Activated T-helper 17 cell treated with anti-CD3 and anti-CD28 coated beads, Interleukin-2, amount 50 U/mL, for 72 hours (primary cell): ENCODE results near the gene CFH. TPM values are rescaled to one million over a fixed set of nuclear protein-coding genes. Genes with fewer than 3 reads are reported as not detected.
A peak's percentile ranks its signal among the peaks of the same experiment; 100 is the strongest.

Source experiments
- ATAC-seq: fragments of 150-1000 bp; cut with Tn5 transposase; replicated peaks from 2 replicates; pipeline ENCODE4 v1.10.0; 2021; ENCODE audit warnings: mild to moderate bottlenecking, moderate library complexity
- H3K27ac Mint-ChIP-seq: one replicate; pipeline ENCODE4 v1.8.0; 2022; ENCODE audit warnings: mixed read lengths
- H3K27me3 Mint-ChIP-seq: one replicate; pipeline ENCODE4 v1.8.0; 2022; ENCODE audit warnings: mixed read lengths
- H3K36me3 Mint-ChIP-seq: one replicate; pipeline ENCODE4 v1.8.0; 2022; ENCODE audit warnings: low read depth, mild to moderate bottlenecking, mixed read lengths
- H3K4me1 Mint-ChIP-seq: one replicate; pipeline ENCODE4 v1.8.0; 2022; ENCODE audit warnings: mixed read lengths
- H3K4me3 Mint-ChIP-seq: one replicate; pipeline ENCODE4 v1.8.0; 2022; ENCODE audit warnings: mild to moderate bottlenecking, mixed read lengths
- H3K9me3 Mint-ChIP-seq: one replicate; pipeline ENCODE4 v1.8.0; 2022; ENCODE audit warnings: mixed read lengths
- total RNA-seq, 2 donors: library from RNA; stranded (reverse); gene quantifications; one replicate each; pipeline ENCODE4 v1.2.3, GENCODE V29; 2022

Gene CFH
- total RNA-seq, 2 donors from 2014 or later: 9.4 to 13.9 TPM

GRCh38 chr1:196651079-196651478 is 764 bp upstream of the CFH start:
- no peak for ATAC-seq
- peak overlapping the region; percentile 68 for H3K27ac Mint-ChIP-seq
- H3K4me1 Mint-ChIP-seq: peaks cover 6% of the 10 kb centered on the region
- no peaks in the 10 kb centered on the region for H3K27me3 Mint-ChIP-seq
- no peaks in the 10 kb centered on the region for H3K9me3 Mint-ChIP-seq
- H3K4me3 Mint-ChIP-seq: peak overlapping the region; percentile 85
- no peaks in the 10 kb centered on the region for H3K36me3 Mint-ChIP-seq

GRCh38 chr1:196654271-196654670 is 2.4 kb downstream of the CFH start:
- Mint-ChIP-seq H3K27me3 (no peaks in the 10 kb centered on the region), H3K9me3 (no peaks in the 10 kb centered on the region), H3K4me1 (peaks cover 6% of the 10 kb centered on the region), H3K36me3 (no peaks in the 10 kb centered on the region), H3K4me3 (peak overlapping the region; percentile 32), H3K27ac (peak overlapping the region; percentile 43)
- no peak for ATAC-seq

- Mint-ChIP-seq H3K9me3 (no peaks in the 10 kb centered on the region), H3K4me1 (peaks cover 14% of the 10 kb centered on the region), H3K4me3 (peak overlapping the region; percentile 32), H3K27ac (no peak overlapping the region), H3K36me3 (no peaks in the 10 kb centered on the region), H3K27me3 (no peaks in the 10 kb centered on the region)
- ATAC-seq: peak; percentile 43
Observed at GRCh38 chr1:196655071-196655470, 3.2 kb downstream of the CFH start.

- H3K4me1 Mint-ChIP-seq: peaks cover 18% of the 10 kb centered on the region
- no peaks in the 10 kb centered on the region for H3K27me3 Mint-ChIP-seq
- H3K27ac Mint-ChIP-seq: peak overlapping the region; percentile 8
- ATAC-seq: no peak
- peak overlapping the region; percentile 32 for H3K4me3 Mint-ChIP-seq
- no peaks in the 10 kb centered on the region for H3K9me3 Mint-ChIP-seq
- H3K36me3 Mint-ChIP-seq: no peaks in the 10 kb centered on the region
Observed at GRCh38 chr1:196655494-196655893, 3.7 kb downstream of the CFH start.

- Mint-ChIP-seq H3K4me1 (peaks cover 20% of the 10 kb centered on the region), H3K27ac (peak overlapping the region; percentile 18), H3K4me3 (peak overlapping the region; percentile 15), H3K9me3 (no peaks in the 10 kb centered on the region), H3K36me3 (no peaks in the 10 kb centered on the region), H3K27me3 (no peaks in the 10 kb centered on the region)
- ATAC-seq: peak; percentile 28
Observed at GRCh38 chr1:196659471-196659870, 7.6 kb downstream of the CFH start.

GRCh38 chr1:196660272-196660671 is 8.4 kb downstream of the CFH start:
- Mint-ChIP-seq H3K36me3 (no peaks in the 10 kb centered on the region), H3K4me3 (peak overlapping the region; percentile 15), H3K27me3 (no peaks in the 10 kb centered on the region), H3K9me3 (no peaks in the 10 kb centered on the region), H3K27ac (peak overlapping the region; percentile 18), H3K4me1 (peaks cover 20% of the 10 kb centered on the region)
- no peak for ATAC-seq

GRCh38 chr1:196660852-196661251 is 9.0 kb downstream of the CFH start:
- Mint-ChIP-seq H3K9me3 (no peaks in the 10 kb centered on the region), H3K27ac (no peak overlapping the region), H3K4me1 (peaks cover 14% of the 10 kb centered on the region), H3K4me3 (peak overlapping the region; percentile 15), H3K27me3 (no peaks in the 10 kb centered on the region), H3K36me3 (no peaks in the 10 kb centered on the region)
- peak; percentile 57 for ATAC-seq

GRCh38 chr1:196661345-196661744 is 9.5 kb downstream of the CFH start:
- no peaks in the 10 kb centered on the region for H3K9me3 Mint-ChIP-seq

GRCh38 chr1:196667131-196667530 is 15.3 kb downstream of the CFH start:
- no peaks in the 10 kb centered on the region for H3K36me3 Mint-ChIP-seq
- H3K27me3 Mint-ChIP-seq: no peaks in the 10 kb centered on the region
- no peak for ATAC-seq
- no peak overlapping the region for H3K27ac Mint-ChIP-seq
- no peaks in the 10 kb centered on the region for H3K9me3 Mint-ChIP-seq
- no peaks in the 10 kb centered on the region for H3K4me1 Mint-ChIP-seq
- H3K4me3 Mint-ChIP-seq: no peak overlapping the region

More at GRCh38 chr1:196661345-196661744, 9.5 kb downstream of the CFH start:
- ATAC-seq: no peak
- Mint-ChIP-seq H3K36me3 (no peaks in the 10 kb centered on the region), H3K27me3 (no peaks in the 10 kb centered on the region), H3K27ac (no peak overlapping the region), H3K4me3 (no peak overlapping the region), H3K4me1 (peaks cover 14% of the 10 kb centered on the region)

GRCh38 chr1:196669051-196669450 is 17.2 kb downstream of the CFH start:
- no peak for ATAC-seq
- Mint-ChIP-seq H3K4me1 (no peaks in the 10 kb centered on the region), H3K9me3 (no peaks in the 10 kb centered on the region), H3K27me3 (no peaks in the 10 kb centered on the region), H3K27ac (no peak overlapping the region), H3K36me3 (peaks cover 12% of the 10 kb centered on the region), H3K4me3 (no peak overlapping the region)

- Mint-ChIP-seq H3K4me1 (no peaks in the 10 kb centered on the region), H3K27ac (no peak overlapping the region)
Observed at GRCh38 chr1:196669693-196670092, 17.9 kb downstream of the CFH start.

GRCh38 chr1:196674908-196675307 is 23.1 kb downstream of the CFH start:
- Mint-ChIP-seq H3K4me1 (no peaks in the 10 kb centered on the region), H3K36me3 (peaks cover 54% of the 10 kb centered on the region), H3K4me3 (no peak overlapping the region), H3K9me3 (no peaks in the 10 kb centered on the region), H3K27ac (no peak overlapping the region), H3K27me3 (no peaks in the 10 kb centered on the region)
- ATAC-seq: no peak

More at GRCh38 chr1:196669693-196670092, 17.9 kb downstream of the CFH start:
- no peak overlapping the region for H3K4me3 Mint-ChIP-seq
- H3K27me3 Mint-ChIP-seq: no peaks in the 10 kb centered on the region
- H3K9me3 Mint-ChIP-seq: no peaks in the 10 kb centered on the region
- no peak for ATAC-seq
- H3K36me3 Mint-ChIP-seq: peaks cover 15% of the 10 kb centered on the region

GRCh38 chr1:196677781-196678509 is 26.1 kb downstream of the CFH start:
- H3K27ac Mint-ChIP-seq: no peak overlapping the region
- ATAC-seq: no peak
- peaks cover 61% of the 10 kb centered on the region for H3K36me3 Mint-ChIP-seq
- no peaks in the 10 kb centered on the region for H3K9me3 Mint-ChIP-seq
- H3K4me3 Mint-ChIP-seq: no peak overlapping the region
- no peaks in the 10 kb centered on the region for H3K27me3 Mint-ChIP-seq
- no peaks in the 10 kb centered on the region for H3K4me1 Mint-ChIP-seq

- H3K4me1 Mint-ChIP-seq: no peaks in the 10 kb centered on the region
- no peak for ATAC-seq
- peaks cover 55% of the 10 kb centered on the region for H3K36me3 Mint-ChIP-seq
- H3K27me3 Mint-ChIP-seq: no peaks in the 10 kb centered on the region
- no peak overlapping the region for H3K4me3 Mint-ChIP-seq
- no peak overlapping the region for H3K27ac Mint-ChIP-seq
- no peaks in the 10 kb centered on the region for H3K9me3 Mint-ChIP-seq
Observed at GRCh38 chr1:196678510-196678884, 26.7 kb downstream of the CFH start.

- Mint-ChIP-seq H3K9me3 (no peaks in the 10 kb centered on the region), H3K27me3 (no peaks in the 10 kb centered on the region)
Observed at GRCh38 chr1:196680107-196680506, 28.3 kb downstream of the CFH start.

More at GRCh38 chr1:196680107-196680506, 28.3 kb downstream of the CFH start:
- ATAC-seq: no peak
- Mint-ChIP-seq H3K4me3 (no peak overlapping the region), H3K27ac (no peak overlapping the region), H3K36me3 (peaks cover 42% of the 10 kb centered on the region), H3K4me1 (no peaks in the 10 kb centered on the region)
